Thyroid gland (tissue), 4 donors: ENCODE results near the gene RAP1GAP. TPM values are rescaled to one million over a fixed set of nuclear protein-coding genes. Genes with fewer than 3 reads are reported as not detected.
"Not testable (repeated sequence)": the region's sequence is repeated elsewhere in the genome, so short reads cannot be mapped to it uniquely, and the experiment has no call there.

ENCODE experiments used
- DNase-seq, 2 donors: peaks; one replicate each; pipeline ENCODE4 v3.0.0-alpha.2; 2019
- H3K27ac ChIP-seq, 3 donors: fragments of 200-600 bp; sonication (generic); 1 replicate in 2 of 3; 2 replicates in 1 of 3; pipeline ENCODE4 v1.5.1; 2016 to 2019; ENCODE audit warnings: mild to moderate bottlenecking in 1 of 3, moderate library complexity in 1 of 3
- H3K27me3 ChIP-seq: fragments of 200-600 bp; sonication (generic); one replicate; pipeline ENCODE4 v1.5.1; 2019
- H3K36me3 ChIP-seq, 2 donors: fragments of 200-600 bp; sonication (generic); one replicate each; pipeline ENCODE4 v1.5.1; 2016 to 2019
- H3K4me1 ChIP-seq, 2 donors: fragments of 200-600 bp; sonication (generic); one replicate each; pipeline ENCODE4 v1.5.1; 2017 to 2019
- H3K4me3 ChIP-seq, 3 donors: fragments of 200-600 bp; sonication (generic); replicated peaks in 1 of 3; 1 replicate in 2 of 3; 2 replicates in 1 of 3; pipeline ENCODE4 v1.5.1; 2016; ENCODE audit warnings: mild to moderate bottlenecking in 1 of 3
- H3K9me3 ChIP-seq: fragments of 200-600 bp; sonication (generic); one replicate; pipeline ENCODE4 v1.5.1; 2017
- POLR2A ChIP-seq, 2 donors: fragments of 450-650 bp; IDR thresholded peaks; one replicate each; pipeline ENCODE4 v1.6.1; 2017; ENCODE audit warnings: antibody characterized with exemption in 2 of 2, mild to moderate bottlenecking in 2 of 2, moderate library complexity in 1 of 2
- WGBS, 2 donors: methylation state at CpG; one replicate each; pipeline ENCODE4 v1.1.5; 2017; 5-methylcytosine and 5-hydroxymethylcytosine counted together
- intact Hi-C: fragments of 100-400 bp; cut with DNase I; formaldehyde crosslinking; loops from one replicate; pipeline ENCODE4 v1.15.1; 2023
- total RNA-seq, 4 donors: library from RNA; depleted of rRNA; stranded (reverse); fragments of >200 nt; gene quantifications; one replicate each; pipeline ENCODE4 v1.2.3, GENCODE V29; 2016
- TF ChIP-seq, protein P1 (sequence below), 6 experiments: fragments of 200-600 bp in 3 of 6; fragments of 450-650 bp in 3 of 6; sonication (generic) in 3 of 6; IDR thresholded peaks; one replicate each; pipeline ENCODE4 v1.5.1; 2016 to 2019; ENCODE audit warnings: antibody characterized with exemption in 6 of 6, mild to moderate bottlenecking in 2 of 6, inconsistent platforms in 1 of 6, moderate library complexity in 1 of 6

RAP1GAP gene
- total RNA-seq, 4 donors from 2014 or later = 256 to 588 (median 506) TPM

- H3K9me3 ChIP-seq = no peaks in the 10 kb centered on the region
- 95 to 100% methylated on average over 1 of the region's 1 CpG for WGBS, 2 donors
- intact Hi-C loops = no loop called here
- peaks cover 3 to 11% of the 10 kb centered on the region in 2 donors for H3K36me3 ChIP-seq
- H3K27ac ChIP-seq = no peak overlapping the region
- no peak overlapping the region for H3K4me3 ChIP-seq
- H3K4me1 ChIP-seq = peaks cover 16 to 19% of the 10 kb centered on the region in 2 donors
- TF ChIP-seq POLR2A (IDR thresholded peaks at IDR 0.05) = no peak
- no peak for DNase-seq
- no peaks in the 10 kb centered on the region for H3K27me3 ChIP-seq
Observed at GRCh38 chr1:21680381-21680780, 11.2 kb upstream of the RAP1GAP start.

GRCh38 chr1:21677168-21677567 is 8.0 kb upstream of the RAP1GAP start:
- peaks cover 0 to 7% of the 10 kb centered on the region in 2 donors for H3K36me3 ChIP-seq
- TF ChIP-seq POLR2A (IDR thresholded peaks at IDR 0.05) = no peak
- TF ChIP-seq, protein P1, sequence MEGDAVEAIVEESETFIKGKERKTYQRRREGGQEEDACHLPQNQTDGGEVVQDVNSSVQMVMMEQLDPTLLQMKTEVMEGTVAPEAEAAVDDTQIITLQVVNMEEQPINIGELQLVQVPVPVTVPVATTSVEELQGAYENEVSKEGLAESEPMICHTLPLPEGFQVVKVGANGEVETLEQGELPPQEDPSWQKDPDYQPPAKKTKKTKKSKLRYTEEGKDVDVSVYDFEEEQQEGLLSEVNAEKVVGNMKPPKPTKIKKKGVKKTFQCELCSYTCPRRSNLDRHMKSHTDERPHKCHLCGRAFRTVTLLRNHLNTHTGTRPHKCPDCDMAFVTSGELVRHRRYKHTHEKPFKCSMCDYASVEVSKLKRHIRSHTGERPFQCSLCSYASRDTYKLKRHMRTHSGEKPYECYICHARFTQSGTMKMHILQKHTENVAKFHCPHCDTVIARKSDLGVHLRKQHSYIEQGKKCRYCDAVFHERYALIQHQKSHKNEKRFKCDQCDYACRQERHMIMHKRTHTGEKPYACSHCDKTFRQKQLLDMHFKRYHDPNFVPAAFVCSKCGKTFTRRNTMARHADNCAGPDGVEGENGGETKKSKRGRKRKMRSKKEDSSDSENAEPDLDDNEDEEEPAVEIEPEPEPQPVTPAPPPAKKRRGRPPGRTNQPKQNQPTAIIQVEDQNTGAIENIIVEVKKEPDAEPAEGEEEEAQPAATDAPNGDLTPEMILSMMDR (IDR thresholded peaks at IDR 0.05) = no peak
- no peak overlapping the region for H3K4me3 ChIP-seq
- no peaks in the 10 kb centered on the region for H3K9me3 ChIP-seq
- peaks cover 46 to 51% of the 10 kb centered on the region in 2 donors for H3K4me1 ChIP-seq
- H3K27me3 ChIP-seq = no peaks in the 10 kb centered on the region
- intact Hi-C loops = no loop called here
- 86 to 87% methylated on average over 5 to 6 of the region's 6 CpGs for WGBS, 2 donors
- H3K27ac ChIP-seq = peak overlapping the region; percentile 70 to 93 (median 74)
- DNase-seq = no peak

- H3K4me1 ChIP-seq = peaks cover 68 to 70% of the 10 kb centered on the region in 2 donors
- H3K4me3 ChIP-seq = no peak overlapping the region
- DNase-seq = no peak
- intact Hi-C loops = no loop called here
- H3K36me3 ChIP-seq = peaks cover 0 to 7% of the 10 kb centered on the region in 2 donors
- no peaks in the 10 kb centered on the region for H3K9me3 ChIP-seq
- no peaks in the 10 kb centered on the region for H3K27me3 ChIP-seq
- 79 to 83% methylated on average over 10 of the region's 10 CpGs for WGBS, 2 donors
- TF ChIP-seq, protein P1 (IDR thresholded peaks at IDR 0.05) = no peak
- no peak for TF ChIP-seq POLR2A (IDR thresholded peaks at IDR 0.05)
- peak overlapping the region; percentile 70 to 93 (median 74) for H3K27ac ChIP-seq
Observed at GRCh38 chr1:21674957-21675356, 5.8 kb upstream of the RAP1GAP start.

DNA sequence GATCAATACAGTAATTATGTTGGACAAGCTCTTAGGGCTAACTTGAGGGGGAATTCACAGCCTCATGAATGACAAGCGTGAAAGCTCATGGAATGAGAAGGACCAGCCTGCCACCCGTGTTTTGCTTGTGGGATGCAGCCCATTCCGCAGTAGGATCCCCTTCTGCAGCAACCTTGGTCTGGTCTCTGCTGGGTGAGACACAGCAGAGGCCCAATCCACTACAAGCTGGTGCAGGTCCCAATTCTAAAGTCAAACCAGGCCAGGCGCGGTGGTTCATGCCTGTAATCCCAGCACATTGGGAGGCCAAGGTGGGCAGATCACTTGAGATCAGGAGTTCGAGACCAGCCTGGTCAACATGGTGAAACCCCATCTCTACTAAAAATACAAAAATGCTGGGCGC is 4.7 kb upstream of the RAP1GAP start:
- H3K27me3 ChIP-seq, intact Hi-C loops, H3K4me3 ChIP-seq, DNase-seq, H3K36me3 ChIP-seq, H3K9me3 ChIP-seq: not testable (repeated sequence)
- peak overlapping the region; percentile 74 to 93 (median 80) for H3K27ac ChIP-seq
- WGBS, 2 donors = 80 to 86% methylated on average over 7 of the region's 7 CpGs
- H3K4me1 ChIP-seq = peaks cover 77 to 79% of the 10 kb centered on the region in 2 donors

GRCh38 chr1:21673277-21673780 is 4.2 kb upstream of the RAP1GAP start:
- peak overlapping the region; percentile 74 to 93 (median 80) for H3K27ac ChIP-seq
- peaks cover 77 to 82% of the 10 kb centered on the region in 2 donors for H3K4me1 ChIP-seq
- peak in 1 of 2 donors; percentile 53 for TF ChIP-seq POLR2A (IDR thresholded peaks at IDR 0.05)
- TF ChIP-seq, protein P1 (IDR thresholded peaks at IDR 0.05) = no peak
- no peaks in the 10 kb centered on the region for H3K9me3 ChIP-seq
- 2 to 4% methylated on average over 9 of the region's 9 CpGs for WGBS, 2 donors
- intact Hi-C loops = no loop called here
- no peak overlapping the region for H3K4me3 ChIP-seq
- H3K36me3 ChIP-seq = peaks cover 0 to under 1% of the 10 kb centered on the region in 2 donors
- DNase-seq = peak; percentile 91 to 92
- H3K27me3 ChIP-seq = no peaks in the 10 kb centered on the region

DNA sequence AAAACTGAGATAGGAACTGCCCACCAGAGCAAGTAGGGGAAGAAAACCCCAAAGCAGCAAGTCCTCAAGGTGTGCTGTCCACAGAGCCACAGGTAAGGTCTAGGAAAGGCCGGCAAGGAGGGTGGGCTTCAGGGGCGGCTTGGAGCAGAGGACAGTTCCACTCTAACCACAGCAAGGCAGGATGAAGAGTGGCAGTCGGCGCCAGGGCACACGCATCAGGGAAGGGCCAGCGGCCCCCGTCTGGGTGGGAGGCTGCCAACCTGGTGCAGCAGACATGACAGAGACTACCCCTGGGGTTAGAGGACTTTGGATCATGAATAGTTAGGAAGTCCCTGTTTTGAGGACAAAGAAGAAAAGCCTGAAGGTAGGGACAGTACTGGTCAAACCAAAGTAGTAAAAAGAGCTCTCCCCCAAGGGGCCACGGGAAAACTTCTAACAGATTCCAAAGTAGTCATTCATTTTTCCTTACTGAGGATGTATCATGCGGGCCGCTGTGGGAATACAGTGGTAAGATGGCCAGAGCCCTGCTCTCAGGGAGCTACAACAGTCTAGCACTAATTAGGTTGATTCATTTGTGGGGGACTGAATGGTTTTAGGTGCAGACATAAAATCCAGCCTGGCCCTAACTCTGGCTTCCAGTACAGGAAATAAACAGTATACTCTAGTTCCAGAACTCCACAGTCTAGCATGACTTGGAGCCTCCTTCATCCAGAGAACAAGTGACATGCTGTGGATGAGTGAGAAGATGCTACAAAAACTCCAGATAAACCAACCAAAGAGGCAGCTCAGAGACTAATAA is 3.5 kb upstream of the RAP1GAP start:
- H3K27me3 ChIP-seq = no peaks in the 10 kb centered on the region
- intact Hi-C loops = no loop called here
- no peaks in the 10 kb centered on the region for H3K36me3 ChIP-seq
- WGBS, 2 donors = 50 to 73% methylated on average over 10 of the region's 10 CpGs
- no peak overlapping the region for H3K4me3 ChIP-seq
- peaks cover 77 to 84% of the 10 kb centered on the region in 2 donors for H3K4me1 ChIP-seq
- H3K27ac ChIP-seq = peak overlapping the region; percentile 74 to 93 (median 80)
- no peak for TF ChIP-seq POLR2A (IDR thresholded peaks at IDR 0.05)
- TF ChIP-seq, protein P1 (IDR thresholded peaks at IDR 0.05) = no peak
- DNase-seq = no peak
- H3K9me3 ChIP-seq = no peaks in the 10 kb centered on the region
